GM18861 (cell line): ENCODE data around the gene FBXO9.
"Not testable (repeated sequence)": the region's sequence is repeated elsewhere in the genome, so short reads cannot be mapped to it uniquely, and the experiment has no call there.

Experiments used
- ATAC-seq: cut with Tn5 transposase; IDR thresholded peaks from one replicate; pipeline ENCODE4 v1.9.1; 2021; ENCODE audit not compliant: unreplicated experiment

The FBXO9 gene

GRCh38 chr6:53045891-53046673, 19.1 kb upstream of the FBXO9 start:
- no peak for ATAC-seq

- peak; percentile 99 for ATAC-seq
Measured at GRCh38 chr6:53048431-53049195, 16.6 kb upstream of the FBXO9 start.

- no peak for ATAC-seq
Measured at GRCh38 chr6:53049415-53049814, 15.8 kb upstream of the FBXO9 start.

GRCh38 chr6:53052152-53052551, 13.1 kb upstream of the FBXO9 start:
- not testable (repeated sequence) for ATAC-seq

- ATAC-seq, result no peak
Measured at GRCh38 chr6:53054532-53054931, 10.7 kb upstream of the FBXO9 start.

- no peak for ATAC-seq
Measured at GRCh38 chr6:53055873-53056272, 9.3 kb upstream of the FBXO9 start.

- no peak for ATAC-seq
Measured at GRCh38 chr6:53056273-53056672, 8.9 kb upstream of the FBXO9 start.

GRCh38 chr6:53058388-53059195, 6.6 kb upstream of the FBXO9 start:
- ATAC-seq, result no peak

- no peak for ATAC-seq
Measured at GRCh38 chr6:53059648-53060589, 5.3 kb upstream of the FBXO9 start.

GRCh38 chr6:53062169-53062539, 3.0 kb upstream of the FBXO9 start:
- no peak for ATAC-seq

GRCh38 chr6:53064255-53064654, 949 bp upstream of the FBXO9 start:
- ATAC-seq, result not testable (repeated sequence)

- peak; percentile 76 for ATAC-seq
Measured at GRCh38 chr6:53064726-53065265, 408 bp upstream of the FBXO9 start.

GRCh38 chr6:53066077-53066417, 843 bp downstream of the FBXO9 start:
- no peak for ATAC-seq

- no peak for ATAC-seq
Measured at GRCh38 chr6:53066874-53067706, 1.9 kb downstream of the FBXO9 start.

- ATAC-seq, result no peak
Measured at GRCh38 chr6:53067849-53068361, 2.7 kb downstream of the FBXO9 start.

- no peak for ATAC-seq
Measured at GRCh38 chr6:53069427-53069826, 4.2 kb downstream of the FBXO9 start.

- ATAC-seq, result peak; percentile 70
Measured at GRCh38 chr6:53070806-53071205, 5.6 kb downstream of the FBXO9 start.

GRCh38 chr6:53074347-53074746, 9.1 kb downstream of the FBXO9 start:
- ATAC-seq, result no peak

- no peak for ATAC-seq
Measured at GRCh38 chr6:53080813-53081212, 15.6 kb downstream of the FBXO9 start.
